AG09319 (cell line): ENCODE results near the gene SLC25A38.

ENCODE experiments used
- DNase-seq: peaks from one replicate; pipeline ENCODE4 v3.0.0-alpha.2; 2010; ENCODE audit warnings: low read depth; ENCODE audit errors: extremely low read depth
- CTCF ChIP-seq: IDR thresholded peaks from 2 replicates; pipeline ENCODE4 v1.5.1; 2011; ENCODE audit warnings: low read depth, mild to moderate bottlenecking, inconsistent platforms, low read length, moderate library complexity

The SLC25A38 gene

GRCh38 chr3:39428745-39429201 lies 45.6 kb downstream of the SLC25A38 start:
- no peak for TF ChIP-seq CTCF
- no peak for DNase-seq

GRCh38 chr3:39429466-39429865 lies 46.3 kb downstream of the SLC25A38 start:
- no peak for DNase-seq
- TF ChIP-seq CTCF: no peak

GRCh38 chr3:39432342-39432741 lies 49.2 kb downstream of the SLC25A38 start:
- TF ChIP-seq CTCF: no peak
- DNase-seq: no peak

- DNase-seq: peak; percentile 18
- no peak for TF ChIP-seq CTCF
These were observed 50.5 kb downstream of the SLC25A38 start for GRCh38 chr3:39433642-39434041.

GRCh38 chr3:39434574-39434973 lies 51.4 kb downstream of the SLC25A38 start:
- DNase-seq: no peak
- TF ChIP-seq CTCF: no peak

- TF ChIP-seq CTCF: no peak
- no peak for DNase-seq
These were observed 52.0 kb downstream of the SLC25A38 start for GRCh38 chr3:39435006-39435748.

- no peak for TF ChIP-seq CTCF
- no peak for DNase-seq
These were observed 55.7 kb downstream of the SLC25A38 start for GRCh38 chr3:39438880-39439279.
